ENCODE results near the gene PCDH9.
A peak's percentile ranks its signal among the peaks of the same experiment; 100 is the strongest.
"Not testable (repeated sequence)": the region's sequence is repeated elsewhere in the genome, so short reads cannot be mapped to it uniquely, and the experiment has no call there.

Gene PCDH9

GRCh38 chr13:66266348-66266747 is 963.8 kb downstream of the PCDH9 start:
- DNase-seq (ENCODE audit: low spot score): no peak

GRCh38 chr13:66265371-66265770 is 964.8 kb downstream of the PCDH9 start:
- peak; percentile 3 for DNase-seq (ENCODE audit: low spot score)

DNA sequence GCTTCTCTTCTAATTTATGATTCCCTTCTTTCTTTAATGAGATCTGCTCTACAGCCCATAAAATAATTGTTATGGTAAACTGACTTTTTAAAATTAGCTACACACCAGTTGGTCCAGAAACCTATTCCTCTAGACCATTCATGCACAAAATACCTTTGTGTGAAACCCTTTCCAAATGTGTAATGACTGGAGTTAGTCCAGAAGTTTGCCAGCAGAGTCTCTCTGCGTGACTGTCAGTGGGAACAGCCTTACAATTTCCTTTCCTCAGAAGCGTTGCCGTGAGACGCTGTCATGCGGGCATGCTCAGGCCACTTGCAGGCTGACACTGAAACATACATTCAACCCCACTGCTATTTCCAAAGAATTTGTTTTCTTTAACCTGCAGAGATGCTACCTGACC is 965.2 kb downstream of the PCDH9 start:
- DNase-seq (ENCODE audit: low spot score): peak; percentile 22

- no peak for DNase-seq (ENCODE audit: low spot score)
Observed at GRCh38 chr13:66262330-66262729, 967.8 kb downstream of the PCDH9 start.

DNA sequence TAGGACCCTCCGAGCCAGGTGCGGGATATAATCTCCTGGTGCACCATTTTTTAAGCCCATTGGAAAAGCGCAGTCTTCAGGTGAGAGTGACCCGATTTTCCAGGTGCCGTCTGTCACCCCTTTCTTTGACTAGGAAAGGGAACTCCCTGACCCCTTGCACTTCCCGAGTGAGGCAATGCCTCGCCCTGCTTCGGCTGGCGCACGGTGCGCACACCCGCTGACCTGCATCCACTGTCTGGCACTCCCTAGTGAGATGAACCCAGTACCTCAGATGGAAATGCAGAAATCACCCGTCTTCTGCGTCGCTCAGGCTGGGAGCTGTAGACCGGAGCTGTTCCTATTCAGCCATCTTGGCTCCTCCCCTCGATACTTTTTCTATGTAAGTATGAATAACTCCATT is 970.7 kb downstream of the PCDH9 start:
- not testable (repeated sequence) for DNase-seq (ENCODE audit: low spot score)

Data from Ammon's horn (tissue), 1 donor.